ENCODE measurements around the gene CPNE7. TPM values are rescaled to one million over a fixed set of nuclear protein-coding genes. Genes with fewer than 3 reads are reported as not detected.

Gene CPNE7
- total and polyA plus RNA-seq, 9 of the 15 experiments (the other 6 are each of a cell fraction or from before 2014, with no cell fraction given) = 0.30 to 73.4 (median 32.7) TPM

DNA sequence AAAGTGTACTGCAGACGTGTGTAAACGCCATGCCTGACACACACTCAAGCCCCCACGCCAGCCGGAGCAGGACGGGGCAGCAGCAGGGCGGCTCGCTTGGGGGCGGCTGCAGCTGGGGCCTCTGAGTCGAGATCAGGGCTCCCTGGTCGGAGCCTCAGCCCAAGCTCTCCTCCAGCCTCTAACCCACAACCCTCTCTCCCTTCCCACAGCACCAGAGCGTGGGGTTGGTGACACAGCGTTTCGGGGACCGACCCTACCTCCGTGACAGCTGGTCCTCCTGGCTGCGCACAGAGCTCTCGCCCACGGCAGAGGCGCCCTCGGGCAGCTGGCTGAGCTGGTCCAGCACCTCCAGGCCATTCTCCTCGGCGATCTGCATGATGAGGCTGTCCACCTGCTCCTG is 70.7 kb downstream of the CPNE7 start:
- CTCF ChIA-PET (ENCODE audit: low intra/inter-chr PET ratio) = no interaction called here
- in situ Hi-C loops (cut with MboI) = no loop called here
- BruUV-seq (replicated peaks) = no TSS peak
- TF ChIP-seq KAT8 (IDR thresholded peaks at IDR 0.05; ENCODE audit: low read depth) (no peak), C11orf30 (IDR thresholded peaks at IDR 0.05; ENCODE audit: low read depth) (no peak), SAFB (IDR thresholded peaks at IDR 0.05; ENCODE audit: borderline replicate concordance, low read depth, low read length) (no peak), JUNB (CRISPR knock-in tag; conservative IDR thresholded peaks at IDR 0.05) (no peak), ZKSCAN1 (IDR thresholded peaks at IDR 0.05; ENCODE audit: low read depth, low read length) (no peak), RNF2 (IDR thresholded peaks at IDR 0.05) (no peak), ZFP36 (IDR thresholded peaks at IDR 0.05; ENCODE audit: low read depth, low read length, partially characterized antibody) (no peak), CSDE1 (IDR thresholded peaks at IDR 0.05) (no peak), MAFK (IDR thresholded peaks at IDR 0.05; ENCODE audit: low read length) (no peak), HNRNPK (IDR thresholded peaks at IDR 0.05; ENCODE audit: low read depth, low read length, poor library complexity, severe bottlenecking) (no peak), FUS (optimal IDR thresholded peaks at IDR 0.05; ENCODE audit: low read depth, low read length) (no peak), ZBTB7A (IDR thresholded peaks at IDR 0.05; ENCODE audit: borderline replicate concordance, control insufficient read depth, low read depth, low read length) (no peak), ARID1B (IDR thresholded peaks at IDR 0.05) (no peak)
- TF ChIP-seq, protein P1, sequence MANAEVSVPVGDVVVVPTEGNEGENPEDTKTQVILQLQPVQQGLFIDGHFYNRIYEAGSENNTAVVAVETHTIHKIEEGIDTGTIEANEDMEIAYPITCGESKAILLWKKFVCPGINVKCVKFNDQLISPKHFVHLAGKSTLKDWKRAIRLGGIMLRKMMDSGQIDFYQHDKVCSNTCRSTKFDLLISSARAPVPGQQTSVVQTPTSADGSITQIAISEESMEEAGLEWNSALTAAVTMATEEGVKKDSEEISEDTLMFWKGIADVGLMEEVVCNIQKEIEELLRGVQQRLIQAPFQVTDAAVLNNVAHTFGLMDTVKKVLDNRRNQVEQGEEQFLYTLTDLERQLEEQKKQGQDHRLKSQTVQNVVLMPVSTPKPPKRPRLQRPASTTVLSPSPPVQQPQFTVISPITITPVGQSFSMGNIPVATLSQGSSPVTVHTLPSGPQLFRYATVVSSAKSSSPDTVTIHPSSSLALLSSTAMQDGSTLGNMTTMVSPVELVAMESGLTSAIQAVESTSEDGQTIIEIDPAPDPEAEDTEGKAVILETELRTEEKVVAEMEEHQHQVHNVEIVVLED (CRISPR knock-in tag; IDR thresholded peaks at IDR 0.05) = no peak
- TF ChIP-seq, protein P2, sequence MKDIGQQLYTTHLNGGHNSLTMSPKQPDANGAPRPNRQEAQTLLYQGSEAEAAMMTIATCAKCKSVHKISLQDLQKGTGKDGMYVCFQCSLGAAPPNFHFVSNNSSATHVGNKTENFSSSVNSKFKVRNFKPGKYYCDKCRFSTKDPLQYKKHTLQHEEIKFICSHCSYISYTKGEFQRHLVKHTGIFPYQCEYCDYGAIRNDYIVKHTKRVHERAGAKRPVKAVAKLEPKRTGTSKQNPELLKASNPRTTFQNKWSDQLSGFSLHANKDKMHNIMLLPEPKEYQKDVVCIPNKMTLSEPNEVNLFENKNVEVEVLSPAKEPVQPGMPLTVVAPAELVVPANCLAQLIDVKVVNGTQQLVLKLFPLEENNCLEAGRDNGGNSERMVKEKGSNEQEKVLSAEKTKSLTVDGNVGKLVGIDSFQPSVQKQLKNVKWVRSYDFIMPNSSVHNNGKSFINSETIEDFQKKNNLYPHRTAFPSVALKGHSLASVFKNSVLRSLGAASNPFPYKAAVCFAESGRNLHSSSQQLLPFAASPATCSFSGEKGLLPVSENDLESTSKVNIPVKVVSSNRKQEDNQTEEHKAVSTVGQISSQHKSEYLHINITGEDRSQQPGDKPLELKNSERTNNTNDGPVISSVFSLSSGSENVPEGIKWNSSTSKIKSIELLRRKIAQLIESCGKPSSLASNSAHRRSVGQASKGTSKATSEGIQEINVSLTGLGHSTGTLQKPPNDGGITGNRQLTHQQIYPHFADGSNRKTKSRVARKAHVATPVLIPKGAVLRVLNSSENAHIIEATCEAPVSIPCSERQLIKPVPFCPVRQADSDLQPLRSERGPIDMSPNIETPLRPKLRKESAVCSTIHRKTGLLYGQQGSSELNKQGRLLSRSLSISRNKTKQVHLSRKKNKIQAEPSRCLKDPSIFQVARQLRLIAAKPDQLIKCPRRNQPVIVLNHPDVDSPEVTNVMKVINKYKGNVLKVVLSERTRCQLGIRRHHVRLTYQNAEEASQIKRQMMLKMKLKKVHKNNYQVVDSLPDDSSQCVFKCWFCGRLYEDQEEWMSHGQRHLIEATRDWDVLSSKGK (CRISPR knock-in tag; IDR thresholded peaks at IDR 0.05) = no peak
- TF ChIP-seq, protein P3, sequence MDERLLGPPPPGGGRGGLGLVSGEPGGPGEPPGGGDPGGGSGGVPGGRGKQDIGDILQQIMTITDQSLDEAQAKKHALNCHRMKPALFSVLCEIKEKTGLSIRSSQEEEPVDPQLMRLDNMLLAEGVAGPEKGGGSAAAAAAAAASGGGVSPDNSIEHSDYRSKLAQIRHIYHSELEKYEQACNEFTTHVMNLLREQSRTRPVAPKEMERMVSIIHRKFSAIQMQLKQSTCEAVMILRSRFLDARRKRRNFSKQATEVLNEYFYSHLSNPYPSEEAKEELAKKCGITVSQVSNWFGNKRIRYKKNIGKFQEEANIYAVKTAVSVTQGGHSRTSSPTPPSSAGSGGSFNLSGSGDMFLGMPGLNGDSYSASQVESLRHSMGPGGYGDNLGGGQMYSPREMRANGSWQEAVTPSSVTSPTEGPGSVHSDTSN (CRISPR knock-in tag; IDR thresholded peaks at IDR 0.05; ENCODE audit: low read depth) = no peak
- TF ChIP-seq, protein P3 (tag; conservative IDR thresholded peaks at IDR 0.05; ENCODE audit: low read depth) = no peak

More for the DNA sequence above, 70.7 kb downstream of the CPNE7 start:
- Histone ChIP-seq H3K9ac (ENCODE audit: insufficient read depth in 1 of 2, low read depth in 2 of 2, low read length in 2 of 2) (no peak overlapping the region), H3K27ac (ENCODE audit: extremely low read depth, low read depth, low read length) (no peak overlapping the region), H4K20me1 (replicated peaks; ENCODE audit: control insufficient read depth, insufficient read depth, low read length) (no peaks in the 10 kb centered on the region), H3K4me1 (replicated peaks in 1 of 2; ENCODE audit: control insufficient read depth in 2 of 2, insufficient read depth in 2 of 2, low read length in 2 of 2) (peaks cover 0 to 33% of the 10 kb centered on the region in 2 experiments; a peak in 3 of 5 replicates), H3K79me2 (ENCODE audit: control insufficient read depth, insufficient read depth, low read length) (no peaks in the 10 kb centered on the region; the same call in 2 of the 3 replicates), H3K27me3 (ENCODE audit: control insufficient read depth in 2 of 2, insufficient read depth in 2 of 2, low read length in 2 of 2) (no peaks in the 10 kb centered on the region), H3K36me3 (ENCODE audit: control insufficient read depth, insufficient read depth, low read length) (peaks cover 46% of the 10 kb centered on the region; the same call in 2 of the 3 replicates), H3K9me3 (replicated peaks; ENCODE audit: control insufficient read depth, insufficient read depth, low read depth, low read length) (no peaks in the 10 kb centered on the region), H2AFZ (ENCODE audit: low read depth, low read length) (no peak overlapping the region), H3K9me1 (ENCODE audit: control insufficient read depth, insufficient read depth, low read length) (no peaks in the 10 kb centered on the region), H3K4me2 (ENCODE audit: insufficient read depth, low read length) (no peak overlapping the region), H3K4me3 (no peak overlapping the region)
- POLR2A ChIA-PET = no interaction called here
- intact Hi-C loops (cut with micrococcal nuclease) = loop anchor here (10.0 kb wide), 1 partner anchor 71 kb away; the partner anchor contains the start of gene CPNE7
- ATAC-seq (no peak), FAIRE-seq (no peak), DNase-seq (ENCODE audit: extremely low read depth in 1 of 4, low spot score in 3 of 4) (no peak)
- WGBS (ENCODE audit: insufficient coverage, low coverage, missing lambda C conversion rate) = 94% methylated on average over 20 of the region's 22 CpGs

Measured in K562 (cell line).